ENCODE measurements around the gene ADARB2. TPM values are rescaled to one million over a fixed set of nuclear protein-coding genes. Genes with fewer than 3 reads are reported as not detected.

ADARB2 gene
- total and polyA plus RNA-seq, 10 of the 15 experiments (the other 5 are each of a cell fraction or from before 2014, with no cell fraction given): 0.02 to 4.1 (median 0.76) TPM

DNA sequence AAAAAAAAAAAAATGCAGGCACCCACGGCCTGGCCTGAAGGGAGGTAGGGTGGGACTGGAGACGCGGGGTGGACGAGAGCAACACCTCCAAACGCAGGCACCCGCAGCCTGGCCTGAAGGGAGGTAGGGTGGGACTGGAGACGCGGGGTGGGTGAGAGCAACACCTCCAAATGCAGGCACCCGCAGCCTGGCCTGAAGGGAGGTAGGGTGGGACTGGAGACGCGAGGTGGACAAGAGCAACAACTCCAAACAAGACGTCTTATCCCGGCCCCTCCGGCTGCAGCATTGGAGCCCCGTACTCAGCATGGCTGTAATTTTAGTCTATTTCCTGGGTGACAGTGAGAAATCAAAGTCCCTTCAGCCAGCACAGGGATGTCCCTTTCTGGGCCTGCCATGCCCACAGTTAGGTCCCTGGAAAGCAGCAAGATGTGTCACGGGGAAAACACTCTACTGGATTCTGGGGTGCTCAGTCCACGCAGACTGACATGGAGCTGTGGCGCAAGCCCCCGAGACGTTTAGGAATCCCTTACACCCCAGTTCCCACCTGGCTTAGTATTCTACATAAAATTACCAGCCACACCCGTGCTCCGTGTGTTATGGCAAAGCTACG, 561.3 kb downstream of the ADARB2 start:
- Histone ChIP-seq H3K4me2 (ENCODE audit: control insufficient read depth, insufficient read depth) (no peak overlapping the region), H2AFZ (ENCODE audit: control insufficient read depth, low read depth, low read length) (no peak overlapping the region), H3K9ac (ENCODE audit: control insufficient read depth, insufficient read depth, low read length) (no peak overlapping the region), H3K4me1 (ENCODE audit: control insufficient read depth, insufficient read depth, low read length) (no peaks in the 10 kb centered on the region), H3K36me3 (ENCODE audit: control insufficient read depth in 2 of 2, insufficient read depth in 2 of 2, low read length in 1 of 2) (no peaks in the 10 kb centered on the region), H3K9me3 (replicated peaks; ENCODE audit: control insufficient read depth, insufficient read depth, low read length) (no peaks in the 10 kb centered on the region), H3K27me3 (replicated peaks in 1 of 2; ENCODE audit: control insufficient read depth in 2 of 2, insufficient read depth in 2 of 2, low read length in 1 of 2) (peaks cover 0 to 2% of the 10 kb centered on the region in 2 experiments; a peak in 2 of 4 replicates), H4K20me1 (ENCODE audit: control insufficient read depth, insufficient read depth) (no peaks in the 10 kb centered on the region), H3K79me2 (ENCODE audit: control insufficient read depth, insufficient read depth, low read length) (no peaks in the 10 kb centered on the region), H3K4me3 (no peak overlapping the region), H3K27ac (ENCODE audit: control insufficient read depth, insufficient read depth) (no peak overlapping the region)
- FAIRE-seq: no peak
- in situ Hi-C loops (cut with MboI): no loop called here
- no peak for DNase-seq (ENCODE audit: low read depth, low spot score)
- 46% methylated on average over 23 of the region's 23 CpGs for WGBS (ENCODE audit: insufficient coverage, insufficient replicate concordance, low lambda C conversion rate, missing lambda C conversion rate)
- RAD21 ChIA-PET (ENCODE audit: unreplicated experiment): no interaction called here
- CTCF ChIA-PET: no interaction called here
- BruUV-seq (replicated peaks): no TSS peak
- intact Hi-C loops (cut with micrococcal nuclease; ENCODE audit: unreplicated experiment): no loop called here
- ATAC-seq: no peak
- SMC1A ChIA-PET (ENCODE audit: uncharacterized antibody, unreplicated experiment): no interaction called here
- POLR2A ChIA-PET: no interaction called here
- TF ChIP-seq POLR2AphosphoS2 (IDR thresholded peaks at IDR 0.05; ENCODE audit: low read depth, low read length) (no peak), TBL1XR1 (IDR thresholded peaks at IDR 0.05; ENCODE audit: low read depth, low read length) (no peak), CHD1 (IDR thresholded peaks at IDR 0.05; ENCODE audit: low read depth, low read length) (no peak), TAF1 (IDR thresholded peaks at IDR 0.05; ENCODE audit: borderline replicate concordance, low read depth, low read length) (no peak), NBN (IDR thresholded peaks at IDR 0.05) (no peak), RELA (IDR thresholded peaks at IDR 0.05; ENCODE audit: borderline replicate concordance, partially characterized antibody) (no peak), CHD2 (IDR thresholded peaks at IDR 0.05; ENCODE audit: borderline replicate concordance, low read depth, low read length) (no peak), ZNF274 (IDR thresholded peaks at IDR 0.05; ENCODE audit: insufficient read depth, insufficient read length) (no peak), IKZF1 (conservative IDR thresholded peaks at IDR 0.05) (no peak), ETV6 (conservative IDR thresholded peaks at IDR 0.05 in 1 of 2, IDR thresholded peaks at IDR 0.05 in 1 of 2; ENCODE audit: borderline replicate concordance in 1 of 2, low read depth in 1 of 2) (no peak)
- TF ChIP-seq, protein P1, sequence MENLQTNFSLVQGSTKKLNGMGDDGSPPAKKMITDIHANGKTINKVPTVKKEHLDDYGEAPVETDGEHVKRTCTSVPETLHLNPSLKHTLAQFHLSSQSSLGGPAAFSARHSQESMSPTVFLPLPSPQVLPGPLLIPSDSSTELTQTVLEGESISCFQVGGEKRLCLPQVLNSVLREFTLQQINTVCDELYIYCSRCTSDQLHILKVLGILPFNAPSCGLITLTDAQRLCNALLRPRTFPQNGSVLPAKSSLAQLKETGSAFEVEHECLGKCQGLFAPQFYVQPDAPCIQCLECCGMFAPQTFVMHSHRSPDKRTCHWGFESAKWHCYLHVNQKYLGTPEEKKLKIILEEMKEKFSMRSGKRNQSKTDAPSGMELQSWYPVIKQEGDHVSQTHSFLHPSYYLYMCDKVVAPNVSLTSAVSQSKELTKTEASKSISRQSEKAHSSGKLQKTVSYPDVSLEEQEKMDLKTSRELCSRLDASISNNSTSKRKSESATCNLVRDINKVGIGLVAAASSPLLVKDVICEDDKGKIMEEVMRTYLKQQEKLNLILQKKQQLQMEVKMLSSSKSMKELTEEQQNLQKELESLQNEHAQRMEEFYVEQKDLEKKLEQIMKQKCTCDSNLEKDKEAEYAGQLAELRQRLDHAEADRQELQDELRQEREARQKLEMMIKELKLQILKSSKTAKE (IDR thresholded peaks at IDR 0.05; ENCODE audit: low read depth, poor library complexity, severe bottlenecking): no peak
- TF ChIP-seq, protein P2, sequence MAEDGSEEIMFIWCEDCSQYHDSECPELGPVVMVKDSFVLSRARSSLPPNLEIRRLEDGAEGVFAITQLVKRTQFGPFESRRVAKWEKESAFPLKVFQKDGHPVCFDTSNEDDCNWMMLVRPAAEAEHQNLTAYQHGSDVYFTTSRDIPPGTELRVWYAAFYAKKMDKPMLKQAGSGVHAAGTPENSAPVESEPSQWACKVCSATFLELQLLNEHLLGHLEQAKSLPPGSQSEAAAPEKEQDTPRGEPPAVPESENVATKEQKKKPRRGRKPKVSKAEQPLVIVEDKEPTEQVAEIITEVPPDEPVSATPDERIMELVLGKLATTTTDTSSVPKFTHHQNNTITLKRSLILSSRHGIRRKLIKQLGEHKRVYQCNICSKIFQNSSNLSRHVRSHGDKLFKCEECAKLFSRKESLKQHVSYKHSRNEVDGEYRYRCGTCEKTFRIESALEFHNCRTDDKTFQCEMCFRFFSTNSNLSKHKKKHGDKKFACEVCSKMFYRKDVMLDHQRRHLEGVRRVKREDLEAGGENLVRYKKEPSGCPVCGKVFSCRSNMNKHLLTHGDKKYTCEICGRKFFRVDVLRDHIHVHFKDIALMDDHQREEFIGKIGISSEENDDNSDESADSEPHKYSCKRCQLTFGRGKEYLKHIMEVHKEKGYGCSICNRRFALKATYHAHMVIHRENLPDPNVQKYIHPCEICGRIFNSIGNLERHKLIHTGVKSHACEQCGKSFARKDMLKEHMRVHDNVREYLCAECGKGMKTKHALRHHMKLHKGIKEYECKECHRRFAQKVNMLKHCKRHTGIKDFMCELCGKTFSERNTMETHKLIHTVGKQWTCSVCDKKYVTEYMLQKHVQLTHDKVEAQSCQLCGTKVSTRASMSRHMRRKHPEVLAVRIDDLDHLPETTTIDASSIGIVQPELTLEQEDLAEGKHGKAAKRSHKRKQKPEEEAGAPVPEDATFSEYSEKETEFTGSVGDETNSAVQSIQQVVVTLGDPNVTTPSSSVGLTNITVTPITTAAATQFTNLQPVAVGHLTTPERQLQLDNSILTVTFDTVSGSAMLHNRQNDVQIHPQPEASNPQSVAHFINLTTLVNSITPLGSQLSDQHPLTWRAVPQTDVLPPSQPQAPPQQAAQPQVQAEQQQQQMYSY (CRISPR knock-in tag; IDR thresholded peaks at IDR 0.05): no peak
- TF ChIP-seq, protein P3, sequence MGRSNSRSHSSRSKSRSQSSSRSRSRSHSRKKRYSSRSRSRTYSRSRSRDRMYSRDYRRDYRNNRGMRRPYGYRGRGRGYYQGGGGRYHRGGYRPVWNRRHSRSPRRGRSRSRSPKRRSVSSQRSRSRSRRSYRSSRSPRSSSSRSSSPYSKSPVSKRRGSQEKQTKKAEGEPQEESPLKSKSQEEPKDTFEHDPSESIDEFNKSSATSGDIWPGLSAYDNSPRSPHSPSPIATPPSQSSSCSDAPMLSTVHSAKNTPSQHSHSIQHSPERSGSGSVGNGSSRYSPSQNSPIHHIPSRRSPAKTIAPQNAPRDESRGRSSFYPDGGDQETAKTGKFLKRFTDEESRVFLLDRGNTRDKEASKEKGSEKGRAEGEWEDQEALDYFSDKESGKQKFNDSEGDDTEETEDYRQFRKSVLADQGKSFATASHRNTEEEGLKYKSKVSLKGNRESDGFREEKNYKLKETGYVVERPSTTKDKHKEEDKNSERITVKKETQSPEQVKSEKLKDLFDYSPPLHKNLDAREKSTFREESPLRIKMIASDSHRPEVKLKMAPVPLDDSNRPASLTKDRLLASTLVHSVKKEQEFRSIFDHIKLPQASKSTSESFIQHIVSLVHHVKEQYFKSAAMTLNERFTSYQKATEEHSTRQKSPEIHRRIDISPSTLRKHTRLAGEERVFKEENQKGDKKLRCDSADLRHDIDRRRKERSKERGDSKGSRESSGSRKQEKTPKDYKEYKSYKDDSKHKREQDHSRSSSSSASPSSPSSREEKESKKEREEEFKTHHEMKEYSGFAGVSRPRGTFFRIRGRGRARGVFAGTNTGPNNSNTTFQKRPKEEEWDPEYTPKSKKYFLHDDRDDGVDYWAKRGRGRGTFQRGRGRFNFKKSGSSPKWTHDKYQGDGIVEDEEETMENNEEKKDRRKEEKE (IDR thresholded peaks at IDR 0.05): no peak
- TF ChIP-seq, protein P4, sequence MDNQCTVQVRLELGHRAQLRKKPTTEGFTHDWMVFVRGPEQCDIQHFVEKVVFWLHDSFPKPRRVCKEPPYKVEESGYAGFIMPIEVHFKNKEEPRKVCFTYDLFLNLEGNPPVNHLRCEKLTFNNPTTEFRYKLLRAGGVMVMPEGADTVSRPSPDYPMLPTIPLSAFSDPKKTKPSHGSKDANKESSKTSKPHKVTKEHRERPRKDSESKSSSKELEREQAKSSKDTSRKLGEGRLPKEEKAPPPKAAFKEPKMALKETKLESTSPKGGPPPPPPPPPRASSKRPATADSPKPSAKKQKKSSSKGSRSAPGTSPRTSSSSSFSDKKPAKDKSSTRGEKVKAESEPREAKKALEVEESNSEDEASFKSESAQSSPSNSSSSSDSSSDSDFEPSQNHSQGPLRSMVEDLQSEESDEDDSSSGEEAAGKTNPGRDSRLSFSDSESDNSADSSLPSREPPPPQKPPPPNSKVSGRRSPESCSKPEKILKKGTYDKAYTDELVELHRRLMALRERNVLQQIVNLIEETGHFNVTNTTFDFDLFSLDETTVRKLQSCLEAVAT (IDR thresholded peaks at IDR 0.05): no peak

Data from GM12878 (cell line).